Measurements from ENCODE around the gene USP22.

DNA sequence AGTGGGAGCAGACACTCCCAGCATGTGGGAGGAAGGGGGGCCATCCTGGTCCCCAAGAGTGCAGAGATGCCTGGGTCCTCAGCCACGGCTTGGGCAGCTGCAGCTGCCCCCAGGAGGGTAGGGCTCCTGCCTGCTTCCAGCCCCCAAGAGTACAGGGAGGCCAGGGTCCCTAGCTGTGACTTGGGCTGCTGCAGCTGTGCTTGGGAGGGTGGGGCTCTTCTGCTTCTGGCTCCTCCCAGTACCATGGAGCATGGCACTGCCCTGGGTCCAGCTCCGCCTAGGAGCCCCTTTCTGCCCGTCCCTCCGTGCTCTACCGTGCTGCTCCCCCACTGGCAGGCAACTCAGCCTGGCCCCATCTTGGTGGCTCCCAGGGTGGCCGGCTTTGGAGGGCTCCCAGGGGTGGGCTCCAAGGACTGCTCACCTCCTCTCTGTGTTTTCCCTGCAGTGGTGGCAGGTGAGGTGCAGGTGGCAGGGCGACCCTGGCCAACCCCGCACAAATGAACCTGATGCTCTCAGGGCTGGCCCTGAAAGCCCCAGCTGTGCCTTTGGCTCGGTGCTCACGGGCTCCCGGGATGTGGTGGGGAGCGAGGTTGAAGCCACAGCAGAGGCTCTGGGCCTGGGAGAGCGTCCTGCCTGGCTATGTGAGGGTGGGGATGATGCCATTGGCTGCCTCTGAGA lies 18.5 kb upstream of the USP22 start:
- TF ChIP-seq CTCF (IDR thresholded peaks at IDR 0.05; ENCODE audit: insufficient read depth, low read length, poor library complexity, severe bottlenecking) (no peak), EZH2phosphoT487 (conservative IDR thresholded peaks at IDR 0.05; ENCODE audit: low read length) (no peak)

Measured in SU-DHL-6 (cell line).